CD4-positive, alpha-beta T cell treated with Interleukin-4 for 4 hours (primary cell): ENCODE data around the gene PCGF2.

Experiments
- DNase-seq: peaks from one replicate; pipeline ENCODE4 v3.0.0-alpha.2; 2020

Gene PCGF2

GRCh38 chr17:38702166-38702915, 45.8 kb downstream of the PCGF2 start:
- DNase-seq: peak; percentile 74

DNA sequence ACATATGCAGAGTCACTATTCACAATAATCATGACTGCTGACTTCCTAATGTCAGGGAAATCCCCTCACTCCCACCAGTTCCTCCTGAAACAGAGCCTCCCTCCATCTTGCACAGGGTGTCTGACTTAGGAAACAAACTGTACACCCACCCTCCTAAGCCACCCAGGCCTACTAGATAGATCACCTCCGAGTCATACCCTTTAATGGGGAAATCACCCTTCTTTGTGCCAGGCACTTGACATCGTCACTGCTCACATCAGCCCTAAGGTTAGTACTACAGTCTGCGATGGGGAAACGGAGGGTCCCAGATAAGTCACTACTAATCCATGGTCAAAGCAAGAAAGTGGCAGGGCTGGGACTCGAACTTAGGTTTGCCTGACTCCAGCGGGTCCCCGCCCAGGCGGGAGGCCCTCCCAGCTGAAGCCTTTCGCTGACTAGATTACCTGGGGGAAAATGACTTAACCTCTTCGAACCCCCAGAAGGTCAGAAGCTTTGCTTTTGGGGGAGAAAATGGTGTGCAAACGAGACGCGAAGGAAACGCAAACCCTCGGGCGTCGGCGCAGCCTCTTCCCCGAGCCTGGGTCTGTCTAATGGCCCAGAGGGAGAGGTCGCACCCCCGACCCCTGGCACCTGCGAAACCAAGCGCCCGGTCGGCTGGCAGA, 46.5 kb downstream of the PCGF2 start:
- DNase-seq: peak; percentile 88

DNA sequence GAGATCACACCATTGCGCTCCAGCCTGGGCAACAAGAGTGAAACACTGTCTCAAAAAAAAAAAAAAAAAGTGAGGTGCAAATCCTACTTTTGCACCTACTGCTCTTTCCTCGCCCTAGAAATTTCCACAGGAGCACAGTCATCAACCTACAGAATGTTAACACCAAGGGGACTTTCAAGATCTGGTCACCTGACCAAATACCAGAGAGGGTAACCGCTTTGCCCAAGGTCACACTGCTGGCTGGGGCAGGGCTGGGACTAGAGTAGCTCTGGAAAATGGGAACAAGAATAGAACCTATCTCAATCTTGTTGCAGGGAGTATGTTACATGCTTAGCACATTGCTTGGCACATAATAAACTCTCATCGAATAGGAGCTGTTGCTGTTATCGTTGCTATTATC, 49.4 kb downstream of the PCGF2 start:
- no peak for DNase-seq

DNA sequence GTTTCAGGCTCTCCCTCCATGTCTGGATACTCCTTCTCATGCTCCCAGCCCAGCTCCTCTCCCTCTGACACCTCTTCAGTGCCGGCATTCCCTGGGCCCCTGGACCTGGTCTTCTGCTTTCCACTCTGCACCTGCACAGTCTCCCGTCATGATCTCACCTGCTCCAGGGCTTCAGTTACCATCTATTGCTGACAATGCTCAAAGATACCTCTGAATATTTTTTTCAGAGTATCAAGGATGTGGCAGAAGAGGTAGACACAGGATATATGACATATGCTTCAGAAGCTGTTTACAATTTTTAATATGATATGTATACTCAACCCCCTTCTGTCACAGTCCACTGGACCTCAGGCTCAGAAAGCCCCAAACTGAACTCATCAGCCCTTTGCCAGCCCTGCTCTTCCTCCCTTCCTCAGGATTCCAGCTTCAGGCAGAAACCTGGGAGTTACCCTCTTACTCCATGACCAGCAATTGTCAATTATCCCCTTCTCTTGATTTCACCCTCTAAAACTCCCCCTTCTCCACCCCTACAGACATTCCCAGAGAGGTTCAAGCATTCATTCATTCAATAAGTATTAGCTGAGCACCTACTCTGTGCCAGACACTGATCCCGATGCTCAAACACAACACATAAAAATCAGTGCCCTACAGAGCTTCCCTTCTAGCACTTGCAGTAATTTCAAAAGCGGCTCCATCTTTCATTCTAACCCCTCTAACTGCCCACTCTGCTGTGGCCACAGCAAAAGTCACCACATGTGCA, 50.9 kb downstream of the PCGF2 start:
- no peak for DNase-seq

DNA sequence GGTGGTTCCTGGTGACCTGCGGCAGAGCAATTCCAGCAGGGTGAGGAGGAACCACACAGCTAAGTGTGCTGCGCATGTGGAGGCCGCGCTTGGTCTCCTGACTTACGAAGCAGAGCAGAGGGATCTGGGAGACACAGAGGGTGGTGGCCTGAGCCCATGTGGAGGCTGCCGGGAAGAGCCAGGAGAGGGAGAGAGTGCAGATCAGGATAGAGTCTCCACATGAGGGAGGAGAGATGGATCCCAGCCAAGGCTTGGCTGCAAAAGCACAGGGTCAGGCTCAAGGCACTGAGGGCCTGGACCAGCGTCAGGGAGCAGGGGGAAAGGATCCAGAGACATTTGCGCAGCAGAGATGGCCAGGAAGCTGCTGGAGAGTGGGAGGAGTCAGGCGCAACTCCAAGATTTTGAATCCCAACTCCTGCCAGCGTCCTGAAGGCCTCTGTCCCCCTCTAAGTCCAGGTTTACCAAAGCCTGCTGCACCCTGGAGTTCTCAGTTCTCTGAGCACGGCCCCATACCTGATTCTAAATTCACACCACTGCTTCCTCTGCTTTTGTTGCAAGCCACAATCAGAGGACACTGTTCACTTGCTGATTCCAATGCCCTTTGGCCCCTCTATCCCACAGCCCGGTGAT, 54.3 kb downstream of the PCGF2 start:
- DNase-seq: no peak

DNA sequence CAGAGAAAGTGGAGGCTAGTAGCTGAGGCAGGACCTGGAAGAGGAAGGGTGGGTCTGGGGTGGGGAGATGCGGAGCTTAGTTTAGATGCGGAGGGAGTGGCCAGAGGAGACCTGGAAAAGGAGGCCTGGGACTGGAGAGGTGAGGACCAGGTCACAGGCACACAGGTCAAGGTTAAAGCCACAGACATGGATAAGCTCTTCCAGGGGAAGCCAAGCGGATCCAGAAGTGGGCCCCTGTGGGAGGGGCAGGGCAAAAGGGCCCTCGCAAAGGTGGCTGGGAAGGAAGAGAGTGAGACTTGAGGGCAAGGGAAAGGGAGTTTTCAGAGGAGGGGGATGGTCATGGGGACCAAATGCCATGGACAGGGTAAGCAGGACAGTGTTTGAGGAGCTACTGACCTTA, 57.0 kb downstream of the PCGF2 start:
- no peak for DNase-seq

GRCh38 chr17:38690386-38690785, 57.8 kb downstream of the PCGF2 start:
- DNase-seq: no peak

GRCh38 chr17:38687286-38687685, 60.9 kb downstream of the PCGF2 start:
- no peak for DNase-seq

- no peak for DNase-seq
These were observed 62.6 kb downstream of the PCGF2 start for GRCh38 chr17:38685491-38685890.
